Dendritic cell treated with granulocyte-macrophage colony-stimulating factor and Interleukin-4, amounts not matched to agents 40 ng/mL and 50 ng/mL, for 4 days (primary cell): ENCODE results near the gene CPXM1.
"Not testable (repeated sequence)": the region's sequence is repeated elsewhere in the genome, so short reads cannot be mapped to it uniquely, and the experiment has no call there.

Source experiments
- H3K27ac Mint-ChIP-seq: one replicate; pipeline ENCODE4 v1.8.0; 2022; ENCODE audit warnings: mild to moderate bottlenecking, mixed read lengths
- H3K27me3 Mint-ChIP-seq: one replicate; pipeline ENCODE4 v1.8.0; 2022; ENCODE audit warnings: mild to moderate bottlenecking, mixed read lengths
- H3K36me3 Mint-ChIP-seq: one replicate; pipeline ENCODE4 v1.8.0; 2022; ENCODE audit warnings: low read depth, mixed read lengths
- H3K4me1 Mint-ChIP-seq: one replicate; pipeline ENCODE4 v1.8.0; 2022; ENCODE audit warnings: low read depth, mixed read lengths
- H3K4me3 Mint-ChIP-seq: one replicate; pipeline ENCODE4 v1.8.0; 2022; ENCODE audit warnings: mild to moderate bottlenecking, moderate library complexity, mixed read lengths
- H3K9me3 Mint-ChIP-seq: one replicate; pipeline ENCODE4 v1.8.0; 2022; ENCODE audit warnings: mixed read lengths
- intact Hi-C: fragments of 100-400 bp; cut with micrococcal nuclease; formaldehyde crosslinking; loops from one replicate; pipeline ENCODE4 v1.15.0; 2022

The CPXM1 gene

DNA sequence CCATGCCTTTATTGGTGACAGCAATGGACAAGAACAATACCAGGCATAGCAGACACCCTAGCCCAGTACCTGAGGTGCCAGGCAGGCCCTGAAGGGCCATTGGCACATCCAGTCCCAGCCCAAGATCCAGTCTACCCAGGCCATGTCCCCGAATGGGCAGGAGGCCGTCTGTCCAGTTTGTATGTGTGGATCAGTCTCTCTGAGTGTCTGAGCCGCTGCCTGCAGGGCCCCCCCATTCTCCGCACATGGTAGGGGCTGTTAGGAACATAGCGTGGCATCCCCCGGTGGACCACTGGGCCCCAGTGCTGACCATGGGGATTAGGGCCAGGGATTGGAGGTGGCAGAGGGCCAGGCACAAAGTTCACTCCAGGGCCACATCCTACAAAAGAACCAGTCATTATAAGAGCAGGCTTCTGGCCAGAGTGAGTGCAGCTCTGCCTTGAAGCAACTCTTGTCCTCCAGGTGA is 34.9 kb upstream of the CPXM1 start:
- Mint-ChIP-seq H3K27me3 (peaks cover 4% of the 10 kb centered on the region), H3K36me3 (peaks cover 53% of the 10 kb centered on the region), H3K27ac (no peak overlapping the region), H3K9me3 (no peaks in the 10 kb centered on the region), H3K4me1 (peaks cover 62% of the 10 kb centered on the region), H3K4me3 (no peak overlapping the region)
- intact Hi-C loops: no loop called here

GRCh38 chr20:2834401-2835110 is 34.1 kb upstream of the CPXM1 start:
- no peak overlapping the region for H3K4me3 Mint-ChIP-seq
- H3K27me3 Mint-ChIP-seq: peaks cover 8% of the 10 kb centered on the region
- no peaks in the 10 kb centered on the region for H3K9me3 Mint-ChIP-seq
- intact Hi-C loops: loop anchor here (5.0 kb wide), 1 partner anchor 57 kb away; no protein-coding TSS in a partner anchor
- H3K27ac Mint-ChIP-seq: peak overlapping the region; percentile 77
- H3K36me3 Mint-ChIP-seq: peaks cover 52% of the 10 kb centered on the region
- H3K4me1 Mint-ChIP-seq: peaks cover 59% of the 10 kb centered on the region

DNA sequence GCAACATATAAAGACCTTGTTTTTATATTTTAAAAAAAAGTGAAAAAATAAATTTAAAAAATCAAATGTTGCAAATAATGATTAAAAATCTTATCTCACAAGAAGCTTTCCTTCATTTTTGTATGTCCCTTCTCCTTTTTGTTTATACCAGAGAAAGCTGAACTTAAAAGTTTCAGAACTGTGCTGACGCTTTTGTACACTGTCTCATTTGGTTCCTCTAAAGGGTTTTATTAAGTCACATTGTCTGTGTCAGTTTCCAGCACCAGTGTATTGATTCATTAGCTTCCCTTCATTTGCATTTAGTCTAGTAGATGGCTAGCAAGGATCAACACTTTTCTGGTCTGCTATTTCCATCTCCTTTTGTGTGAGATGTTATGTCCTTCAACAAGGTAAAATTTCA is 33.3 kb upstream of the CPXM1 start:
- intact Hi-C loops: loop anchor here (5.0 kb wide), 1 partner anchor 56 kb away; no protein-coding TSS in a partner anchor
- H3K27ac Mint-ChIP-seq: peak overlapping the region; percentile 77
- H3K4me3 Mint-ChIP-seq: no peak overlapping the region
- H3K27me3 Mint-ChIP-seq: peaks cover 11% of the 10 kb centered on the region
- H3K9me3 Mint-ChIP-seq: no peaks in the 10 kb centered on the region
- H3K4me1 Mint-ChIP-seq: peaks cover 51% of the 10 kb centered on the region
- peaks cover 44% of the 10 kb centered on the region for H3K36me3 Mint-ChIP-seq

DNA sequence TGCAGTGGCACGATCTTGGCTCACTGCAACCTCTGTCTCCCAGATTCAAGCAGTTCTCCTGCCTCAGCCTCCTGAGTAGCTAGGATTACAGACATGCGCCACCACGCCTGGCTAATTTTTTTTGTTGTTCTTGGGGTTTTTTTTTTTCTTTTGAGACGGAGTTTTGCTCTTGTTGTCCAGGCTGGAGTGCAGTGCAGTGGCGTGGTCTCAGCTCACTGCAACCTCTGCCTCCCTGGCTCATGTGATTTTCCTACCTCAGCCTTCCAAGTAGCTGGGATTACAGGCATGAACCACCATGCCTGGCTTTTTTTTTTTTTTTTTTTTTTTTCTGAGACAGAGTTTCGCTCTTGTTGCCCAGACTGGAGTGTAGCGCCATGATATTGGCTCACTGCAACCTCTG is 30.8 kb upstream of the CPXM1 start:
- Mint-ChIP-seq H3K36me3 (peaks cover 18% of the 10 kb centered on the region), H3K27ac (peak overlapping the region; percentile 83), H3K27me3 (peaks cover 31% of the 10 kb centered on the region), H3K4me1 (peaks cover 36% of the 10 kb centered on the region)
- intact Hi-C loops: loop anchor here (5.0 kb wide), 1 partner anchor 54 kb away; no protein-coding TSS in a partner anchor
- not testable (repeated sequence) for H3K4me3 Mint-ChIP-seq, H3K9me3 Mint-ChIP-seq

DNA sequence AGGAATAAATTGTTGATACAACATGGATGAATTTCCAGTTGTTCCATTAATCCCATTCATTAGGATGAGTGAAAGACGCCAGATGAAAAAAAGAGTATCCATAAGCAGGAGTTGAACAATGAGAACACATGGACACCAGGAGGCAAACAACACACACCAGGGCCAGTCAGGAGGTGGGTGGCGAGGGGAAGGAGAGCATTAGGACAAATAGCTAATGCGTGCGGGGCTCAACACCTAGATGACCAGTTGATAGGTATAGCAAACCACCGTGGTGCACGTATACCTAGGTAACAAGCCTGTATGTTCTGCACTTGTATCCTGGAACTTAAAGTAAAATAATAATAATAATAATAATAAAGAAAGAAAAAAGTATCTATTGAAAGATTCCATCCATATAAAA is 28.9 kb upstream of the CPXM1 start:
- peaks cover 37% of the 10 kb centered on the region for H3K27me3 Mint-ChIP-seq
- H3K9me3 Mint-ChIP-seq: no peaks in the 10 kb centered on the region

GRCh38 chr20:2826655-2827054 is 26.2 kb upstream of the CPXM1 start:
- no peaks in the 10 kb centered on the region for H3K36me3 Mint-ChIP-seq
- no peaks in the 10 kb centered on the region for H3K9me3 Mint-ChIP-seq
- peaks cover 44% of the 10 kb centered on the region for H3K27me3 Mint-ChIP-seq
- no peak overlapping the region for H3K4me3 Mint-ChIP-seq
- intact Hi-C loops: no loop called here
- peaks cover 9% of the 10 kb centered on the region for H3K4me1 Mint-ChIP-seq
- no peak overlapping the region for H3K27ac Mint-ChIP-seq

More for the DNA sequence above, 28.9 kb upstream of the CPXM1 start:
- intact Hi-C loops: no loop called here
- H3K4me1 Mint-ChIP-seq: peaks cover 18% of the 10 kb centered on the region
- peaks cover 1% of the 10 kb centered on the region for H3K36me3 Mint-ChIP-seq
- H3K27ac Mint-ChIP-seq: no peak overlapping the region
- no peak overlapping the region for H3K4me3 Mint-ChIP-seq

DNA sequence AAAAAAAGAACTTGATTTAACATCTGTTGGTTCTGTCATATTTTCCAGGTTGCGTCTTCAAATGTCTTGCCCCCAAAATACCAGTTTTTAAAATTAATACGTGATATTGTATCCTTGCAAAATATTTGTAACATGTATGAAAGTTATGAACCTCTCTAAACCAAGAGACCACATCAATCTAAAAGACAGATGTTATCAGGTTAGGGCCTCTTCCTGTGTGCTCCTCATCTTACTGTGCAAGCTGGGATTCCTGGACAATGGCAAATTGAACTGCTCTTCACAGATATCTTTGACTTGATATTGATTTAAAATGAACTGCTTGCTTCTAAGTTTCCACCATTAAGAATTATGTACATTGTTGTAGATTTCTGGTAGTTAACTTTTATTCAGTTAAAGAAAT is 25.3 kb upstream of the CPXM1 start:
- Mint-ChIP-seq H3K4me1 (peaks cover 13% of the 10 kb centered on the region), H3K36me3 (no peaks in the 10 kb centered on the region), H3K9me3 (no peaks in the 10 kb centered on the region), H3K27me3 (peaks cover 53% of the 10 kb centered on the region), H3K27ac (no peak overlapping the region), H3K4me3 (no peak overlapping the region)
- intact Hi-C loops: no loop called here

DNA sequence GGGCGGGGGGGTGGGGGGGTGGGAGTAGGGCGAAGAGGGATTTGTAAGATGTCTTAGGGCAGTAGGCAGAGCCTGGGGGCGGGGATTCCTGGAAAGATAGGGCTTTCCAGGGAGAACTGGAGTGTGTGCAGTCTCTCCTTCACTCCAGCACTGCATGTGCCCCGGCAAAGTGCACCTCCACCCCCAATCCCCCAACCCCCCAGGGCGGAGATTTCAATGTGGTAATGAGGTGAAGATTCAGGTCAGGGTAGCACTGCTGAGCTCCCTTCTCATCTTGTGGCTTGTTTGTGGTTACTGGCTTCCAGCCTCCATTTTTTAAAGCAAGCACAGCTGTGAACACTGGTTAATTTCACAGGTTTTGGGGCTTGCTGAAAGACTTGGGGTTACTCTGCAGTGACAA is 21.6 kb upstream of the CPXM1 start:
- intact Hi-C loops: no loop called here
- no peak overlapping the region for H3K27ac Mint-ChIP-seq
- no peaks in the 10 kb centered on the region for H3K9me3 Mint-ChIP-seq
- H3K4me1 Mint-ChIP-seq: peaks cover 13% of the 10 kb centered on the region
- H3K36me3 Mint-ChIP-seq: no peaks in the 10 kb centered on the region
- H3K4me3 Mint-ChIP-seq: no peak overlapping the region
- H3K27me3 Mint-ChIP-seq: peaks cover 58% of the 10 kb centered on the region

DNA sequence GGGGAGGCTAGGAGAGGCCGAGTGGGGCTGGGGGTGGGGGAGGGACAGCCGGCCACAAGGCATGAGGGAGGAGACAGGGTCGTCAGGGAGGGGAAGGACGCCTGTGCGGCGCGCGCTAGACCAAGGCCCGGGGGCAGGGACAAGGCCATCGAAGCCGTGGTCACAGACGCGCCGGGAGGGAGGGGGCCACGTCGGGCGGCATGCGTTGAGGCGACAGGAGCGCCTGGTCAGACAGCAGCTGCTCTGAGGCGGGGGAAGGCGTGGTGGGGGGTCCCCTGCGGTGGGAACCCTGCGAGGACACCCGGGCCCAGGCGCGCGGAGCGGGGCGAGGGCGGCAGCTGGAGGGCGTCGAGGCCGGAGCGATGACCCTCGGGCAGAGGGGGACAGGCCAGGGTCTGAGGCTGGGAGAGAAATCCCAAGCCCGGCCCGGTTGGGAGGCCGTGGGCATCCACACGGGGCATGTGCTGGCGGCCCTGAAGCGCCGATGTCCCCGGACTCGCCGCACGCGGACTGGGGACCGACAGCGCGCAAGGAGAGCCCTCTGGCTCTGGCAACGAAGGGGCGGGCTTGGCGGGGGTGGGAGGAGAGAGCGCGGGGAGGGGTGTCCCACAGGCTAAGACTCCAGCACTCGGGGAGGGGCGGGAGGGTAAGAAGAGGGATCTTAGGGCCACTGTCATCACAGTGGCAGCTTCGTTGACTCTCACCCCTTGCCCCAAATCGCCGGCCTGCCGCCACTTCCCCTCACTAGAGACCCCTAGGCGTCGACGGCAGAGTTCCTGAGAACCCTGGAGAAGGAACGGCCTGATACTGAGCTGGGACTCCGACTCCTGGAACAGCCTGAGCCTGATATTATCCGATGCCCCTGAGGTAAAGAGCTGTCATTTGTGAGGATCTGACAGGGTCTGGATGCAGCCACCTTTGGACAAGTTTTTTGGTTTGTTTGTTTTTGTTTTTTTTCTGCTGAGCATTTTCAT is 20.8 kb upstream of the CPXM1 start:
- Mint-ChIP-seq H3K27me3 (peaks cover 53% of the 10 kb centered on the region), H3K4me1 (peaks cover 9% of the 10 kb centered on the region), H3K9me3 (no peaks in the 10 kb centered on the region), H3K4me3 (no peak overlapping the region), H3K27ac (no peak overlapping the region), H3K36me3 (no peaks in the 10 kb centered on the region)
- intact Hi-C loops: no loop called here

DNA sequence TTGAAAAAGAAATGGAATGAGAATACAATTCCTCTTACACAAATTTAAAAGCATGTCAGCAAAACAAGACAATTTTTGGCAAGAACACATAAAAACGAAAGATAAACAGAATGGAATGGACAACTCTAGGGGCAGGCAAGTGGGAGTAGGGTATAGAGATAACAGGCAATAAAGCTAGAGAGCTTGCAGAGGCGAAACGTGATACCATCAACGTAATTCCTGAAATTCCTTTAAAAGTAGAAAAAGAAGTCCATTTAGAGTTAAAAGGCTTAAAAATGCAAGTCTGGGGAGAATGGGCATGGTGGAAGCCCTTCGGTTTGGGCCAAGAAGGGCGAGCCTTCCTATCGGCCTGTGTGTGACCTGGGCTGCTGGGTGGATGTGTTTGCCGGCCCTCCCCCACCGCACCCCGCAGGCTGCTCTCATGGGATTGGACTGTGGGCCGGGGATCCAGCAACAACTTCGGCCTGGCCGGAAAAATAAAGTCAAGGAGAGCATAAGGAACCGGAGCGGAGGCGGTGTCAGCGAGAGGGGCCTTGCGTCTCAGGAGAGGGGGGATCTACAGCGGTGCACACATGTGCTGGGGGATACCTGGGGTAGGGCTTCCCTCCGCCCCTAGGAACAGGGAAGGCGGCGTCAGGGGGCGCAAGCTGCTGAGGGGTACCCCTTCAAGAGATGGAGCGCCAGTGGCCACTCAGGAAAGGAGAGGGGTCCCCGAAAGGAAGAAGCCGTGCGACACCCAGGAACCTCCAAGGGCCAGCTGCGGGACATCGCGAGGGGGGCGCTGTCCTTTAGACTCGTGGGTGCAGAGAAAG is 19.9 kb upstream of the CPXM1 start:
- no peak overlapping the region for H3K4me3 Mint-ChIP-seq
- no peak overlapping the region for H3K27ac Mint-ChIP-seq

GRCh38 chr20:2817891-2818595 is 17.6 kb upstream of the CPXM1 start:
- intact Hi-C loops: no loop called here
- Mint-ChIP-seq H3K27me3 (peaks cover 57% of the 10 kb centered on the region), H3K4me3 (no peak overlapping the region), H3K9me3 (no peaks in the 10 kb centered on the region), H3K36me3 (no peaks in the 10 kb centered on the region), H3K27ac (no peak overlapping the region), H3K4me1 (peaks cover 18% of the 10 kb centered on the region)

More for the DNA sequence above, 19.9 kb upstream of the CPXM1 start:
- Mint-ChIP-seq H3K36me3 (no peaks in the 10 kb centered on the region), H3K9me3 (no peaks in the 10 kb centered on the region), H3K4me1 (peaks cover 9% of the 10 kb centered on the region), H3K27me3 (peaks cover 47% of the 10 kb centered on the region)
- intact Hi-C loops: no loop called here

DNA sequence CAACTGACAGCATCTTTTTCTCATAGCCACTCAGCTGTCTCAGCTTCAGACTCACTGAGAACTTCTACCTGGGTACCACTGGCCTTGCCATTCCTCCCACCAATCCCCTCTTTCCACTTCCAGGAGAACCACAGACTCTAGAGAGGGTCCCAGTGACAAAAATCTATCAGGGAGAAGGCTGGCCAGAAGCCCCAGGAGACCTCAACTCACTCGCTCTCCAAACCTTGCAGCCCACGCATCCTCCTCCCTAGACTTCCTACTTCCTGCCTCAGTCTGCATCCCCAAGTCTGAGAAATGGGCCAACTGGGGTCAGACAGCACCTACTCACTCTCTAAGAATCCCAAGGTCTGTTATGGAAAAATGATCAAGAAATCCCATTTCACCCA is 16.9 kb upstream of the CPXM1 start:
- Mint-ChIP-seq H3K4me1 (peaks cover 18% of the 10 kb centered on the region), H3K27me3 (peaks cover 58% of the 10 kb centered on the region), H3K27ac (no peak overlapping the region), H3K9me3 (peaks cover 3% of the 10 kb centered on the region), H3K4me3 (no peak overlapping the region), H3K36me3 (no peaks in the 10 kb centered on the region)
- intact Hi-C loops: no loop called here
